ENCODE results near the gene PIK3CG.
"Not testable (repeated sequence)": the region's sequence is repeated elsewhere in the genome, so short reads cannot be mapped to it uniquely, and the experiment has no call there.

PIK3CG gene

DNA sequence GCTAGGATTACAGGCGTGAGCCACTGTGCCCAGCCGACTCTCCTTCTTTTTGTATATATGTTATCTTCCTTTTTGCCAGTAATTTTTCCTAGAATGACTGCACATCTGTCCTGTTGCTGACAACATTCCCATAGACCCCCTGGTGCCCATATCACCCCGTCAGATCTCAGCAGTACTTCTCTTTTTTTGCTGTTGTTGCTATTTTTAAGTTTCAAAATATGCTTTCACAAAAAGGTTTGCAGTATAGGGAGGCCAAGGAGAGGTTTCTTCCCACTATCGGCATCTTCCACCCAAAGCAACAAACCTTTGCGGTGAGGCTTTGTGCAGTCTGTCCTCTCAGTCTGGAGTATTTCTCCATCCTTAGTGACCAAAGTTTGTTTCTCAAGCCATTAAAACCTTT lies 23.1 kb downstream of the PIK3CG start:
- DNase-seq, result no peak

- no peak for DNase-seq
Measured at GRCh38 chr7:106890952-106891351, 25.9 kb downstream of the PIK3CG start.

DNA sequence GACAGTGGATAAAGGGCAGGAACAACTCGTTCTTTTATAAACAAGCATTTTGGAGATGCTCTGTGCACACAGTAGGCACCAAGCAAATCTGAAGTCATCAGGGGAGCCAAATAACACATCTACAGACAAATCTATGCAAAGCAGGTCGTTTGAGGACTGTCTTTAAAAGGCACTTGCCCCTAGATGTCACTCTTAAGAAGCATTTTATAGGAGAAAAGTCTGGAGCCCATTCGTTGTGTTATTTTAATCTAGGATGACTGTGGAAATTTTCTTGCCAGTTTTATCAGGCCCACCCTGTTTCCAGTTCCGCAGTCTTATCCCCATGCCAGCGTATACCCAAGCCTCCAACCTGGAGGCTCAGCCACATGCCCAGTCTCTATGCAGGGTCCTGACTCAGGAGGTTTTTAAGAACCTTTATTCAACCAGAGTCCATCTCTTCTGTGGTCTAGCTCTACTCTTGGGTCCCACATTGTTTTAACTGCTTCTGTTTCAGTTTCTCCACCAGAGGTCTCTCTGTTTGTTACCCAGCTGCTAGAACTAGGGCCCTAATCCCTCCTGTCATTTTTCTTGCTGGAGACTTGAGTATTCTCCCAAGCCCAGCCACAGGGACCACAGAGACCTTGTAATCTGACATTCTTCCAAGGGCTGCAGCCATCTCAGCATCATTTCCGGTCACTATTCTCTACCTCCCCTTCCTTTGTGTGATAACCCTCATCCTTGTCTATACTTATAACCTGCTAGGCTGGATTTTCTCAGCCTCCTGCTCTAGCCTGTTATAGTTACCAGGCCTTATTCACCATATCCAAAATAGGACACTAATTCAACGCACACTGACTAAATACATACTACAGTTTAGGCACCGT lies 26.7 kb downstream of the PIK3CG start:
- DNase-seq, result no peak

- no peak for DNase-seq
Measured at GRCh38 chr7:106893591-106893990, 28.5 kb downstream of the PIK3CG start.

DNA sequence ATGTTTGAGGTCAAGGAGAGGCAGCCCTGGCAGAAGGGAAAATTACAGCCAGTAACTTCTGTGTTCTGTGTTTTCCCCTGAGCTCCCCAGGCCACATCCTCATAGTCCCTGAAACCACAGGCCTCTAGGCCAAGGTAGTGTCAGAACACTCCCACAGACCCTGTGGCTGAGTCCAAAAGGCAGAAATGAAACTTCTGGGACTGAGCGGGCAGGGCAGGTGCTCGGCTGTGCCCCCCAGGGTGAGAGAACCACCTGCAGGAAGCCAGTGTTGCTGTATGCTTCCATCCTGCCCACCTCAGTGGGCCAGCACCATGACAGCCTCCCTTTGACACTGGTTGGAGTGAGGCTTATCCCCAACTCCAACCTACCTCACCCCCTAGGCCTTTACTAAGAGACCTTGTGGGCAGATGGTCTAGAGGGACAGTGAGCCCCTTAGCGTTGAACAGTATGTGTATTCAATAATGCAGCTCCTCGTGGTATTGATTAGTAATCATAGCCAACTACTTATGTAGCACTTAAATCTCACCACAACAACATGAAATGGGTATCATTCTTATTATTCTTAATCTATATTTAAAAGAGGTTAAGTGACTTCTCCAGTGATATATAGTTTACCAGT lies 30.3 kb downstream of the PIK3CG start:
- DNase-seq, result no peak

GRCh38 chr7:106896231-106896630 lies 31.1 kb downstream of the PIK3CG start:
- DNase-seq, result no peak

DNA sequence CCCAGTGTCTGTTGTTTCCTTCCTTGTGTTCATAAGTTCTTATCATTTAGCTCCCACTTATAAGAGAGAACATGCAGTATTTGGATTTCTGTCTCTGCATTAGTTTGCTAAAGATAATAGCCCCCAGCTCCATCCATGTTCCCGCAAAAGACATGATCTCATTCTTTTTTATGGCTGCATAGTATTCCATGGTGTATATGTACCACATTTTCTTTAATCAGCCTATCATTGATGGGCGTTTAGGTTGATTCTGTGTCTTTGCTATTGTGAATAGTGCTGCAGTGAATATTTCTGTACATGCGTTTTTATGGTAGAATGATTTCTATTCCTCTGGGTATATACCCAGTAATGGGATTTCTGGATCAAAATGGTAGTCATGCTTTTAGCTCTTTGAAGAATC lies 32.5 kb downstream of the PIK3CG start:
- not testable (repeated sequence) for DNase-seq

GRCh38 chr7:106898967-106899366 lies 33.9 kb downstream of the PIK3CG start:
- not testable (repeated sequence) for DNase-seq

GRCh38 chr7:106901828-106902441 lies 36.9 kb downstream of the PIK3CG start:
- DNase-seq, result no peak

DNA sequence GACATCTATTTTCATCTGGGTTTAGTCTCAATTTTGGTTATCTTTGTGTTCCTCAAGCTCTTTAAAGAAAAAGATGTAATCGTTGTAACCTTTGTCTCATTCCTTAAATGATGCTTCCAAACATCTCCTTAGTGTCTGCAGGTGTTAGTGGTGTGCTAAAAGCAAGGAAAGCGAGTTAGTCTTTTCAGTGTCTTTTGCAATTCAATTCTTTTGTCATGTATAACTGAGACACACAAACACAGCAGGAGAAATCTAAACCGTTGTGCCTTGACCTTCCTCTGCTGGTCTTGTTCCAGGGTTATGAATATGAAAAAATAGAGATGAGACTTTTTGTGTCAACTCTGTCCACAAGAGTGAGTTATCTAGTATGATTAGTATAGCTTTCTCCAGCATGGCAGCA lies 40.7 kb downstream of the PIK3CG start:
- DNase-seq, result no peak

GRCh38 chr7:106911959-106912358 lies 46.9 kb downstream of the PIK3CG start:
- DNase-seq, result no peak

DNA sequence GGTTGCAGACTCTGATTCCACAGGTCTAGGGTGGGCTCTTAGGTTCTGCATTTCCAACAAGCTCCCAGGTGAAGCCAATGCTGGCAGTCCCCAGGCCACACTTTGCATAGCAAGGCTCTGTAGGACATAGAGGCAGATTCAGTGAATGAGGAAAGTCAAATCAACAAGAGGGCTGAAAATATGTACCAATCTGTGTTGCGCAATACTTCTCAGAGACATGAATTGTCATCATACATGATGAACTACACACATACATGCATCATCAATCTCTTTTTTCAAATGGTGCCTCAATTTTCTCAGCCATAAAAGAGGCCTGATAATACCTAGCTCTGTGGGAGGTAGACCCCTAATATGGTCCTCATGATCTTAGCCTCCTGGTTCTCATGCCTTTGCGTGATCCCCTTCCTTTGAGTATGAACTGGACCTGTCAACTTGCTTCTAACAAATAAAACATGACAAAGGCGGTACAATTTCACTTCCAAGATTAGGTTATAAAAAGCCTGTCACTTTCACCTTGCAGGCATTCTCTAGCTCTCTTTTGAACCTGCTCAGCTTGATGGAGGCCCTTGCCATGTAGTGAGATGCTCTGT lies 49.0 kb downstream of the PIK3CG start:
- no peak for DNase-seq

DNA sequence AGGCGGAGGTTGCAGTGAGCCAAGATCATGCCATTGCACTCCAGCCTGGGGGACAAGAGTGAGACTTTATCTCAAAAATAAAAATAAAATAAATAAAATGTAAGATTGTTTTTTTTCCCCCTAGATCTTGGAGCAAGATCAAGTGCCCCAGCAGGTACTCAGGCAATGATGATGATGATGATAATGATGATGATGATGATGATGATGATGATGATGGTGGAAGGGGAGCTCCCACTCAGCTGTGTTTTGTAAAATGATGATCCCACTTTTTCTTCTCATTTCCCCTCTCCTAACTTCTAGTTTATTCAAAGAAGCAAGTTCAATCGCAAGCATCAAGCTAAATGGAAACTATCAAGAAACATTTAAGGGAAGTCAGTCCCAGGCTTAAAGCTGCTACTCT lies 50.3 kb downstream of the PIK3CG start:
- no peak for DNase-seq

DNA sequence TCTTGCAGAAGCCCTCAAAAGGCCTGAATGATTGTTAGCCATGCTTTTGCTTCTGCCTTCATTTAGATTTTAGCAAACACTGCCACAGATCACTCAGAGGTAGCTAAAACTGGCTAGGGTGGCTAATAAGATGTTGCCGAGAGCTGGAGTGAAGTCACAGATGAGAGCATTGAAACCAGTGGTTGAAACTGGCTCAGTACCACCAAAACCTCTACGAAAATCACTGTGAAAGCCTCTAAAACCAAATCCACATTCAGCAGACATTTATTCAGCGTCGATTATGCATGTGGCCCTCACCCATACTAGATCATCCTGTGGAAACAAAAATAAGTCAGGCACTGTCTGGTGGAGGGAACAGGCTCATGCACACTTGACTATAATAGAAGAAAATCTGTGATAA lies 50.8 kb downstream of the PIK3CG start:
- no peak for DNase-seq

- no peak for DNase-seq
Measured at GRCh38 chr7:106916679-106917078, 51.6 kb downstream of the PIK3CG start.

DNA sequence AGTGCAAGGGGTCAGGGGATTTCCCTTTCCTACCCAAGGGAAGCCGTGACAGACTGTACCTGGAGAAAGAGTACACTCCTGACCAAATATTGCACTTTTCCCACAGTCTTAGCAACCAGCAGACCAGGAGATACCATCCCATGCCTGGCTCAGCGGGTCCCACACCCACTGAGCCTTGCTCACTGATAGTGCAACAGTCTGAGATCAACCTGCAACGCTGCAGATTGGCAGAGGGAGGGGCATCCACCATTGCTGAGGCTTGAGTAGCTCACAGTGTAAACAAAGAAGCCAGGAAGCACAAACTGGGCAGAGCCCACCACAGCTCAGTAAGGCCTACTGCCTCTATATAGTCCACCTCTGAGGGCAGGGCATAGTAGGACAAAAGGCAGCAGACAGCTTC lies 53.9 kb downstream of the PIK3CG start:
- DNase-seq, result no peak

GRCh38 chr7:106924468-106924867 lies 59.4 kb downstream of the PIK3CG start:
- not testable (repeated sequence) for DNase-seq

DNA sequence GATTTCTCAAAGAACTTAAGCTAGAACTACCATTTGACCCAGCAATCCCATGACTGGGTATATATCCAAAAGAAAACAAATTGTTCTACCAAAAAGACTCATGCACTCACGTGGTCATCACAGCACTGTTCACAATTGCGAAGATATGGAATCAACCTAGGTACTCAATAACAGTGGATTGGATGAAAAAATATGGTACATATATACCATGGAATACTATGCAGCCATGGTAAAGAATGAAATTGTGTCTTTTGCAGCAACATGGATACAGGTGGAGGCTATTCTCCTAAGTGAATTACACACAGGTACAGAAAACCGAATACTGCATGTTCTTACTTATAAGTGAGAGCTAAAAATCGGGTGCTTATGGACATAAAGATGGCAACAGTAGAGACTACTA lies 61.8 kb downstream of the PIK3CG start:
- DNase-seq, result no peak

- DNase-seq, result no peak
Measured at GRCh38 chr7:106927536-106927935, 62.5 kb downstream of the PIK3CG start.

DNA sequence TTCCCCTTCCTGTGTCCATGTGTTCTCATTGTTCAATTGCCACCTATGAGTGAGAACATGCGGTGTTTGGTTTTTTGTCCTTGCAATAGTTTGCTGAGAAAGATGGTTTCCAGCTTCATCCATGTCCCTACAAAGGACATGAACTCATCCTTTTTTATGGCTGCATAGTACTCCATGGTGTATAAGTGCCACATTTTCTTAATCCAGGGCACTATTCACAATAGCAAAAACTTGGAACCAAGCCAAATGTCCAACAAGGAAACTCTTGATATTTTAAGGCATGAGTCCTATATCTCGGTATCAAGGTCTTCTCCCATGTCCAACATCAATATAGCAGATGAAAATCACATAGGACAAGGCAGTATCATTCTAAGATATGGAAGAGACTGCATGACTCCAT lies 64.5 kb downstream of the PIK3CG start:
- DNase-seq, result not testable (repeated sequence)

- DNase-seq, result no peak
Measured at GRCh38 chr7:106936236-106936635, 71.2 kb downstream of the PIK3CG start.

DNA sequence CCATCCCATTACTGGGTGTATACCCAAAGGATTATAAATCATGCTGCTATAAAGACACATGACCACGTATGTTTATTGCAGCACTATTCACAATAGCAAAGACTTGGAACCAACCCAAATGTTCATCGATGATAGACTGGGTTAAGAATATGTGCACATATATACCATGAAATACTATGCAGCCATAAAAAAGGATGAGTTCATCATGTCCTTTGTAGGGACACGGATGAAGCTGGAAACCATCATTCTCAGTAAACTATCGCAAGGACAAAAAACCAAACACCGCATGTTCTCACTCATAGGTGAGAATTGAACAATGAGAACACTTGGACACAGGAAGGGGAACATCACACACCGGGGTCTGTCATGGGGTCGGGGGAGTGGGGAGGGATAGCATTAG lies 73.0 kb downstream of the PIK3CG start:
- not testable (repeated sequence) for DNase-seq

GRCh38 chr7:106938803-106939202 lies 73.7 kb downstream of the PIK3CG start:
- DNase-seq, result no peak

All from stimulated activated naive CD4-positive, alpha-beta T cell (primary cell).